KMS-11 (cell line): ENCODE results near the gene RPL7A.

Experiments used
- H2AFZ ChIP-seq: fragments of 200-600 bp; sonication (generic); 2 replicates; pipeline ENCODE4 v1.6.1; 2016; ENCODE audit warnings: antibody characterized with exemption, mixed run types, low read depth
- H3K27ac ChIP-seq: fragments of 200-600 bp; sonication (generic); 2 replicates; pipeline ENCODE4 v1.6.1; 2016; ENCODE audit warnings: mild to moderate bottlenecking, mixed run types
- H3K27me3 ChIP-seq: fragments of 200-600 bp; sonication (generic); 2 replicates; pipeline ENCODE4 v1.6.1; 2017; ENCODE audit warnings: mild to moderate bottlenecking, low read depth, mixed run types, moderate library complexity; ENCODE audit not compliant: insufficient read depth
- H3K36me3 ChIP-seq: fragments of 200-600 bp; sonication (generic); 2 replicates; pipeline ENCODE4 v1.6.1; 2017; ENCODE audit warnings: mild to moderate bottlenecking, mixed run types; ENCODE audit not compliant: insufficient read depth
- H3K4me1 ChIP-seq: fragments of 200-600 bp; sonication (generic); 2 replicates; pipeline ENCODE4 v1.6.1; 2016; ENCODE audit warnings: mild to moderate bottlenecking, low read depth, mixed run types; ENCODE audit not compliant: poor library complexity, severe bottlenecking
- H3K4me2 ChIP-seq: fragments of 200-600 bp; sonication (generic); 2 replicates; pipeline ENCODE4 v1.7.0; 2016; ENCODE audit warnings: mild to moderate bottlenecking, mixed run types
- H3K4me3 ChIP-seq: fragments of 200-600 bp; sonication (generic); IDR thresholded peaks from 2 replicates; pipeline ENCODE4 v1.6.1; 2017; ENCODE audit warnings: low read depth, low read length, mixed read lengths; ENCODE audit not compliant: insufficient read depth
- H3K79me2 ChIP-seq: fragments of 200-600 bp; sonication (generic); 2 replicates; pipeline ENCODE4 v1.6.1; 2016; ENCODE audit warnings: low read depth, mixed run types; ENCODE audit not compliant: insufficient read depth
- H3K9ac ChIP-seq: fragments of 200-600 bp; sonication (generic); 2 replicates; pipeline ENCODE4 v1.6.1; 2016; ENCODE audit warnings: mild to moderate bottlenecking, mixed run types
- H4K20me1 ChIP-seq: fragments of 200-600 bp; sonication (generic); 2 replicates; pipeline ENCODE4 v1.6.1; 2016; ENCODE audit warnings: mild to moderate bottlenecking, mixed run types; ENCODE audit not compliant: insufficient read depth
- CTCF ChIP-seq: fragments of 200-600 bp; sonication (generic); conservative IDR thresholded peaks from 2 replicates; pipeline ENCODE4 v1.6.1; 2017; ENCODE audit warnings: low read depth, mild to moderate bottlenecking, antibody characterized with exemption, low read length, moderate library complexity, mixed read lengths

RPL7A gene

GRCh38 chr9:133370685-133371084 lies 22.7 kb downstream of the RPL7A start:
- Histone ChIP-seq H4K20me1 (0 out of 2 replicates have a peak, but pooled peaks cover 3% of the 10 kb centered on the region), H3K4me2 (no peak overlapping the region), H3K27ac (no peak overlapping the region), H3K4me1 (peaks cover 10% of the 10 kb centered on the region), H3K4me3 (no peak overlapping the region), H3K9ac (no peak overlapping the region), H3K36me3 (0 out of 2 replicates have a peak, but pooled peaks cover 3% of the 10 kb centered on the region), H3K79me2 (peaks cover 95% of the 10 kb centered on the region), H2AFZ (no peak overlapping the region), H3K27me3 (no peaks in the 10 kb centered on the region)
- TF ChIP-seq CTCF: no peak

GRCh38 chr9:133371261-133371711 lies 23.3 kb downstream of the RPL7A start:
- Histone ChIP-seq H3K79me2 (peaks cover 94% of the 10 kb centered on the region), H2AFZ (no peak overlapping the region), H3K4me2 (no peak overlapping the region), H3K36me3 (no peaks in the 10 kb centered on the region), H4K20me1 (0 out of 2 replicates have a peak, but pooled peaks cover 3% of the 10 kb centered on the region), H3K4me1 (peaks cover 10% of the 10 kb centered on the region), H3K27me3 (no peaks in the 10 kb centered on the region), H3K4me3 (no peak overlapping the region), H3K9ac (no peak overlapping the region), H3K27ac (no peak overlapping the region)
- no peak for TF ChIP-seq CTCF

GRCh38 chr9:133372144-133372543 lies 24.1 kb downstream of the RPL7A start:
- Histone ChIP-seq H3K4me2 (no peak overlapping the region), H3K79me2 (peaks cover 85% of the 10 kb centered on the region), H3K4me1 (peaks cover 10% of the 10 kb centered on the region), H3K27me3 (no peaks in the 10 kb centered on the region), H3K27ac (no peak overlapping the region), H3K36me3 (no peaks in the 10 kb centered on the region), H3K4me3 (no peak overlapping the region), H3K9ac (no peak overlapping the region), H4K20me1 (0 out of 2 replicates have a peak, but pooled peaks cover 3% of the 10 kb centered on the region), H2AFZ (no peak overlapping the region)
- no peak for TF ChIP-seq CTCF

GRCh38 chr9:133374612-133375115 lies 26.6 kb downstream of the RPL7A start:
- TF ChIP-seq CTCF: no peak
- Histone ChIP-seq H4K20me1 (0 out of 2 replicates have a peak, but pooled peaks cover 2% of the 10 kb centered on the region), H3K27ac (peak overlapping the region; percentile 76; the same call in 1 of the 2 replicates), H3K4me1 (peaks cover 10% of the 10 kb centered on the region), H3K79me2 (peaks cover 60% of the 10 kb centered on the region), H3K9ac (peak overlapping the region; percentile 86), H3K36me3 (no peaks in the 10 kb centered on the region), H3K27me3 (no peaks in the 10 kb centered on the region; the same call in 1 of the 2 replicates), H3K4me3 (no peak overlapping the region), H3K4me2 (peak overlapping the region; percentile 95), H2AFZ (no peak overlapping the region)
